Measurements from ENCODE around the gene LRRC74A.
"Not testable (repeated sequence)": the region's sequence is repeated elsewhere in the genome, so short reads cannot be mapped to it uniquely, and the experiment has no call there.

Gene LRRC74A

GRCh38 chr14:76856769-76857168, 30.6 kb downstream of the LRRC74A start:
- DNase-seq, result no peak

DNA sequence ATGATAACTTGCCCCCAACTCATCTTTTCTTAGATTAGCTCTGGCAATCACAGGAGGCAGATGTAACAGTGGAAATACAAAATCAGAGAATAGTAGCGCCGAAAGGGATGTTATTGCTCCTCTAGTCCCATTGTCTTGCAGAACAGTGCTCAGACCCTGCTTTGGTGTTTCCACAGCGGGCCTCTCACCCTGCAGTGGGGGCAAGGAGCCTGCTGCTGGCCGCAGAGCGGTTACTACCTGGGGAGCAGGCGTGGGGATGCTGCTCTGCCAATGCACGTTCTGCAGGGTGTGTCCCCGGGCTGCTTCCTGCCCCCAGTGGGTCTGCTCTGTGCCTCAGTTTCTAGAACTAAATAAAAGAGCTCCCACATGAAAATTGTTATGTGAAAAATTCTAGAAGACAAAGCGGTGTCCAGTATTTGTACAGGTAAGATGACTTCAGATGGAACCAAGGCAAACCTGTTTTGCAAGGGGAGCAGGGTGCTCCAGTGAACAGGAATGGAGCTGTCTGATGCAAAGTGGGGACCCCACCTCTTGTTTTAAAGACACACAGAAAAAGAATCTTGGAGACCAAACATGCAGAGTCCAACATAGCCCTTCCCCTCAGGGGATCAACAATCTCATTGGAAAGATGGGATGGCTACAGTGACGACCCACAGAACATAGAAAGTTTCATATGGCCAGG, 35.5 kb downstream of the LRRC74A start:
- no peak for DNase-seq

- DNase-seq, result no peak
Observed at GRCh38 chr14:76862546-76863282, 36.5 kb downstream of the LRRC74A start.

- no peak for DNase-seq
Observed at GRCh38 chr14:76863724-76864407, 37.7 kb downstream of the LRRC74A start.

DNA sequence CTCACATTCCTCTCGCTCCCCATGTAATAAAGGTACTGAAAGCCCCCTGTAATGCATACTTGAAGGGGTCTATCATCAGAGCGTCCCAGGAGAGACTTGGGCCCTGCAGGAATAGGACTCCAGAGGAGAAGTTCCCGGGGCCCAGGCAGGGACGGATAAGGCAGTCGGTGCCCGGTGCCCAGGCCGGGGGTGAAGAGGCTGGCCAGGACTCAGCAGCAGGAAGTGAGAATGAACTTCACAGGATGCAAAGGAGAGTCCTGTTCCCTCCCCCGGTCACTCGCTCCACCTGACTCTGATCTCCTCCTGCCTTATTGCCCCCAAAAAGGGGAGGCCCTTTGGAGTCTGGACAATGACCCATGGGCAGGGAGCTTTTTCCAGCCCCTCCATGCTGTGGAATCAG, 40.2 kb downstream of the LRRC74A start:
- no peak for DNase-seq

DNA sequence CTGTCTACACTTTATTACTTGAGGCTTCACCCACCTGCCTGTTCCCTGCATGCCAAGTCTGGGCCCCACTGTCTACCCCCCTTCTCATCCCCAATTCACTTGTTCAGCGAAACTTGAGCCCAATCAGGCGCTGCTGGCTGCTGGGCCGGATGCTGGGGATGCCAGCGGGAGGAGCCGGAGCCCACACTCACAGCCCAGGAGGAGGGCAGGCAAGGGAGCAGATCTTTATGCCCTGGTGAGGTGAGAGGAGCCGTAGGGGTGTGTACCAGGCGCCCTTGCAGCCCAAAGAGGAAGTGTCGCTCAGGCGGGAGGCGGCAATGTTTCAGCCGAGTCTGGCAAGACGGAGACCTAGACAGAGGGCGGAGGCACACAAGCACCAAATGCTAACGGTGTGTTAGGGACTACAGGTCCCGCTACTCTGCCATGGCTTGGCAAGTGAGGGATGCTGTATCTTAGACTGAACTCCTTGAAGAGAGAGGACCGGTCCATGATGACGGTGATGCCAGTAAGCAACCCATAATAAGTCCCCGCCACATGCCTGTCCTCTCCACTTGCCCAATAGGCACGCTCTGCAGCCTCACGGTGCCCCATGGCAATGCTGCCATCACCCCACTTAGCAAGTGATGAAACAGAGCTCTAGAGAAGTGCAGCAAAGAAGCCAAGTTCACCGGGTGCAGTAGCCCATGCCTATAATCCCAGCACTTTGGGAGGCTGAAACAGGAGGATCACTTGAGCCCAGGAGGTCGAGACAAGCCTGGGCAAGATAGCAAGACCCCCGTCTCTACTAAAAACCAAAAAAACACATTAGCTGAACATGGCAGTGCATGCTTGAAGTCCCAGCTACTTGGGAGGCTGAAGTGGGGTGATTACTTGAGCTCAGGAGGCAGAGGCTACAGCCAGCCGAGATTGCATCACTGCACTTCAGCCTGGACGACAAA, 41.6 kb downstream of the LRRC74A start:
- peak; percentile 20 to 33 for DNase-seq

- no peak for DNase-seq
Observed at GRCh38 chr14:76868454-76869170, 42.4 kb downstream of the LRRC74A start.

GRCh38 chr14:76870166-76870565, 44.0 kb downstream of the LRRC74A start:
- DNase-seq, result no peak

DNA sequence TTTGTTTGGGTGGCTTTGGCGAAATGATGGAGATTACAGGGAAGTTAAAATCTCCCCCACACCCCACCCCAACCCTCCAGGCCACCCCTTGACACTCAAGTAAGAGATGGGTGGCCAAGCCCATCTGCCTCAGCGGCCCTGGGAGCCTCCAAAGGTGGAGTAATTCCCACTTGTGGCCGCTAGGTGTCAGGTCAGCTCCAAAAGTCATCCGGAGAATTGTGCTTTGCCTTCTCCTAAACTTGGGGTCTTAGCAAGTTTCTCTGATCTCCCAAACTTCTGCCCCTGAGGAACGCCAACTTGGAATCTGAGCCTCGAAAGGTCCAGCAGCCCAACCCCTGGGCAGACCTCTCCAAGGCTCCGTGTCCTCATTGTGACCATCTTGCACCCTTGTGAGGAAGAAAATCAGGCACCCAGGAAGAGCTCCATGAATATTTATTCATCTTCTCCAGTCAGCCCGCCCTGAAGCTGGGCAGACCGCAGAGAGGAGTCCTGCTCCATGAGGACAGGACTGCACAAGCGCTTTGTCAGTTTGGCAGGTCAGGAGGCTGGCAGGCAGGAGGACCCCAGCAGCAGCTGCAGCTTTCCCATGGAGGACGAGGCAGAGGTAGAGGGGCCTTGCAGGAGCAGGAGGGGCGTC, 46.7 kb downstream of the LRRC74A start:
- DNase-seq, result peak; percentile 61 to 68

- DNase-seq, result no peak
Observed at GRCh38 chr14:76874734-76875133, 48.5 kb downstream of the LRRC74A start.

- peak; percentile 46 to 48 for DNase-seq
Observed at GRCh38 chr14:76876076-76876475, 49.9 kb downstream of the LRRC74A start.

DNA sequence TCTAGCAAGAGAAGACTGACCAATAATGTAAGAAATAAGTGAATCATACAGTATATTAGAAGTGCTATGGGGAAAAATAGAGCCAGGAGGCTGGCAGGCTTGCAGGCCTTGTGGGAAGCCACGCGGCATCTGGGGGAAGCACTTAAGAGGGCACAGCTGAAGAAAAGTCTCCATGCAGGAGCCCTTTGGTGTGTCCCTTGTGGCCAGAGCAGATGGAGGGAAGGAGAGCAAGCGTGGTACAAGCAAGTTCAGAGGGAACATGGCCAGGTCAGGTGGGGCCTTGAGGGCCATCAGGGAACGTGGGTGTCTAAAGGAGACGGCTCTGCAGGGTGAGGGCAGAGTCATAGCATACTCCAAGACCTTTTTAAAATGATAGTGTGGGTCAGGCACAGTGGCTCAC, 51.7 kb downstream of the LRRC74A start:
- no peak for DNase-seq

- no peak for DNase-seq
Observed at GRCh38 chr14:76880449-76880848, 54.2 kb downstream of the LRRC74A start.

DNA sequence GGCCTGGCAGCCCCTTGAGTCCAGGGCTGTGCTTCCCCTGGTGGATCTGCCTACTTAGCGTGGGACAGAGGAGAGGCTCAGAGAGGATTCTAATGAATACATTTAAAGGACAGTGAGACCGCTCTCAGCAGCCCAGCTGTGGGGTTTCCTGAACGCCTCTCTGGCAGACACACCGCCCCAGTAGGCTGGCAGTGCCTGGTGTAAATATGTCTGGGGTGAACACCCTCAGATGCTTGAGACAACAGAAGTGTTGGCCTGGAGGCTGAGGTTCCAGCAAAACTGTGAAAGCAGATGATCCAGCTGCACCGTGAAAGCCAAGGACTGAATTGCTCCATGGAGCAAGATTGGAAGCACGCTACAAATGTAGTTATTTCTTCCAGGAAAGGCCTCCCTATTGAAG, 55.1 kb downstream of the LRRC74A start:
- DNase-seq, result no peak

GRCh38 chr14:76882651-76883050, 56.4 kb downstream of the LRRC74A start:
- DNase-seq, result no peak

DNA sequence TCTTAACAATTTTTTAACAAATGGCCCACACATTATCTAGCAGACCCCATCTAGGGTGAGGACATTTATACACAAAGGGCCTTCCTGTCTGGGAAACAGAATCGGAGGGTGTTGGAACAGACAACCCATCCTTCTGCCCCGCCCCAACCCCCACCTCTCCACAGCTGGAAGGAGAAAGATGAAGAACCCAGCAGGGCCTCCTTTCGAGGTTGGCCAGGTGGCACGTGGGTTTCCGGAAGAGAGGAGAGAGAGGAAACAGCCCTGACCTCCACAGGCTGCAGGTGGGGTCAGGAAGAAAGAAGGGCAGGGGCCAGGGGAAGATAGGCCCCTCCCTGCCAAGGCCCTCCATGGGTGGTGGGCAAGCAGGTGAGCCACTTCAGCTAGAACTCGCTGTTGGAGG, 57.2 kb downstream of the LRRC74A start:
- DNase-seq, result no peak

- no peak for DNase-seq
Observed at GRCh38 chr14:76884394-76884793, 58.2 kb downstream of the LRRC74A start.

GRCh38 chr14:76884853-76885276, 58.7 kb downstream of the LRRC74A start:
- no peak for DNase-seq

- DNase-seq, result no peak
Observed at GRCh38 chr14:76887191-76887590, 61.0 kb downstream of the LRRC74A start.

DNA sequence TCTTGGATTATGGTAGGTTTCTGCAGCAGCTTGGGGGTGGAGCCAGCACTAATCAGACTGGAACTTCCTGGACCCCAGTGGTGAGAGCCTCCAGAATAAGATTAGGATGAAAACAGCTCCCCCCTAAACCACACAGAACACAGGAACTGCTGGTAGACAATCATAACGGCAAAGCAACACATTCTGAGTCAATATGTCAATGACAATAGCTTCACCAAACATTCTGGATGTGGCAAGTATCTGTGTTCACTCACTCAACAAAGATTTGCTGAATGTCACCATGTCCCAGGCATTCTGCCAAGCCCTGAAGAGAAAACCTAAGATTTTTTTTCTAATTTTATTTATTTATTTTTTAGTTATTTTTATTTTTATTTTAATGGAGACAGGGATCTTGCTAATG, 65.2 kb downstream of the LRRC74A start:
- no peak for DNase-seq

DNA sequence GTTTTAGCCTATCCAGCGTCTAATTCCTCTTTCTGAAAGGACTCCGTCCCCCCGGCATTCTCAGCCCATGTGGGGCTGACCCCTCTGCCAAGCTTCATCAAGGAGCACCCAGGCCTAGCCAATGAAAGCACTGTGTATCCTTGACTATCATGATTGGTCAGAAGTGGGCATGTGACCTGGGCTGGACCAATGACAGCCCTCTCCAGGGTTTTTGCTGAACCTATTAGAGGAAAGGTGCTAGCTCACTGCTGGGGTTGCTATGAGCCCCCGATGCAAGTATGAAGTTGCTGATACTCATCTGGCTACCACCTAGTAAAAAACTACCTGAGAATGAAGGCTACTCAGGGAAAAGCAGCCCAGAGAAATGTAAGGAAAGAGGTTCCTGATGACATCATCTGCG, 68.1 kb downstream of the LRRC74A start:
- DNase-seq, result no peak

DNA sequence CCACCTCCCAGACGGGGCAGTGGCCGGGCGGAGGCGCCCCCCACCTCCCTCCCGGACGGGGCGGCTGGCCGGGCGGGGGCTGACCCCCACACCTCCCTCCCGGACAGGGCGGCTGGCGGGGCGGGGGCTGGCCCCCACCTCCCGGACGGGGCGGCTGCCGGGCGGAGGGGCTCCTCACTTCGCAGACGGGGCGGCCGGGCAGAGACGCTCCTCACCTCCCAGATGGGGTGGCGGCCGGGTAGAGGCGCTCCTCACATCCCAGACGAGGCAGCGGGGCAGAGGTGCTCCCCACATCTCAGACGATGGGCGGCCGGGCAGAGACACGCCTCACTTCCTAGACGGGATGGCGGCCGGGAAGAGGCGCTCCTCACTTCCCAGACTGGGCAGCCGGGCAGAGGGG, 71.8 kb downstream of the LRRC74A start:
- DNase-seq, result not testable (repeated sequence)
